Measurements from ENCODE around the gene GMCL2. TPM values are rescaled to one million over a fixed set of nuclear protein-coding genes. Genes with fewer than 3 reads are reported as not detected.

The GMCL2 gene
- total RNA-seq, 2 donors from 2014 or later: not detected

GRCh38 chr5:178143246-178143645 is 43.9 kb downstream of the GMCL2 start:
- Mint-ChIP-seq H3K36me3 (ENCODE audit: low read depth) (peaks cover 74% of the 10 kb centered on the region), H3K4me3 (no peak overlapping the region), H3K4me1 (no peaks in the 10 kb centered on the region), H3K27ac (no peak overlapping the region), H3K27me3 (ENCODE audit: insufficient read depth) (no peaks in the 10 kb centered on the region), H3K9me3 (no peaks in the 10 kb centered on the region)
- Histone ChIP-seq H3K9ac (ENCODE audit: extremely low read depth, low read length, poor library complexity, severe bottlenecking) (no peak overlapping the region), H3K4me3 (ENCODE audit: low read length) (no peak overlapping the region), H3K9me3 (ENCODE audit: control insufficient read depth, low read length) (no peaks in the 10 kb centered on the region), H3K27ac (ENCODE audit: low read depth, low read length) (no peak overlapping the region), H3K4me1 (ENCODE audit: control insufficient read depth, insufficient read depth, low read length) (no peaks in the 10 kb centered on the region), H3K27me3 (ENCODE audit: control insufficient read depth, insufficient read depth, low read length, poor library complexity, severe bottlenecking) (no peaks in the 10 kb centered on the region), H3K36me3 (ENCODE audit: control insufficient read depth, insufficient read depth, low read length) (peaks cover 55% of the 10 kb centered on the region)
- WGBS, 2 experiments (ENCODE audit: insufficient coverage in 1 of 2, insufficient read length in 1 of 2): 92 to 100% methylated on average over 2 to 6 of the region's 6 CpGs
- TF ChIP-seq, protein P1, sequence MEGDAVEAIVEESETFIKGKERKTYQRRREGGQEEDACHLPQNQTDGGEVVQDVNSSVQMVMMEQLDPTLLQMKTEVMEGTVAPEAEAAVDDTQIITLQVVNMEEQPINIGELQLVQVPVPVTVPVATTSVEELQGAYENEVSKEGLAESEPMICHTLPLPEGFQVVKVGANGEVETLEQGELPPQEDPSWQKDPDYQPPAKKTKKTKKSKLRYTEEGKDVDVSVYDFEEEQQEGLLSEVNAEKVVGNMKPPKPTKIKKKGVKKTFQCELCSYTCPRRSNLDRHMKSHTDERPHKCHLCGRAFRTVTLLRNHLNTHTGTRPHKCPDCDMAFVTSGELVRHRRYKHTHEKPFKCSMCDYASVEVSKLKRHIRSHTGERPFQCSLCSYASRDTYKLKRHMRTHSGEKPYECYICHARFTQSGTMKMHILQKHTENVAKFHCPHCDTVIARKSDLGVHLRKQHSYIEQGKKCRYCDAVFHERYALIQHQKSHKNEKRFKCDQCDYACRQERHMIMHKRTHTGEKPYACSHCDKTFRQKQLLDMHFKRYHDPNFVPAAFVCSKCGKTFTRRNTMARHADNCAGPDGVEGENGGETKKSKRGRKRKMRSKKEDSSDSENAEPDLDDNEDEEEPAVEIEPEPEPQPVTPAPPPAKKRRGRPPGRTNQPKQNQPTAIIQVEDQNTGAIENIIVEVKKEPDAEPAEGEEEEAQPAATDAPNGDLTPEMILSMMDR (conservative IDR thresholded peaks at IDR 0.05): no peak
- DNase-seq: no peak

DNA sequence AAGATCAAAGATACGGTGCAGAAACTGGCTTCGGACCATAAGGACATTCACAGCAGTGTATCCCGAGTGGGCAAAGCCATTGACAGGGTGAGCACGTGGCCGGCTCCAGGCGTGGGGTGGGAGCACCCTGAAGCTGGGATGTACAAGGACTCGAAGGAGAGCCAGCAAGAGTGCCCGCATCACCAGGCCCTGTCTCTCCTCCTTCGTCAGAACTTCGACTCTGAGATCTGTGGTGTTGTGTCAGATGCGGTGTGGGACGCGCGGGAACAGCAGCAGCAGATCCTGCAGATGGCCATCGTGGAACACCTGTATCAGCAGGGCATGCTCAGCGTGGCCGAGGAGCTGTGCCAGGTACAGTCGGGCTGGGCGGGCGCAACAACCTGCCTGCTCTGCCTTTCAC is 44.5 kb downstream of the GMCL2 start:
- no peaks in the 10 kb centered on the region for H3K27me3 ChIP-seq (ENCODE audit: control insufficient read depth, insufficient read depth, low read length, poor library complexity, severe bottlenecking)
- H3K9me3 ChIP-seq (ENCODE audit: control insufficient read depth, low read length): no peaks in the 10 kb centered on the region
- Mint-ChIP-seq H3K36me3 (ENCODE audit: low read depth) (peaks cover 69% of the 10 kb centered on the region), H3K27ac (no peak overlapping the region), H3K27me3 (ENCODE audit: insufficient read depth) (no peaks in the 10 kb centered on the region), H3K4me1 (no peaks in the 10 kb centered on the region), H3K9me3 (no peaks in the 10 kb centered on the region), H3K4me3 (no peak overlapping the region)
- no peak overlapping the region for H3K9ac ChIP-seq (ENCODE audit: extremely low read depth, low read length, poor library complexity, severe bottlenecking)
- peaks cover 49% of the 10 kb centered on the region for H3K36me3 ChIP-seq (ENCODE audit: control insufficient read depth, insufficient read depth, low read length)
- no peak overlapping the region for H3K4me3 ChIP-seq (ENCODE audit: low read length)
- TF ChIP-seq, protein P1 (conservative IDR thresholded peaks at IDR 0.05): no peak
- no peaks in the 10 kb centered on the region for H3K4me1 ChIP-seq (ENCODE audit: control insufficient read depth, insufficient read depth, low read length)
- WGBS, 2 experiments (ENCODE audit: insufficient coverage in 1 of 2, insufficient read length in 1 of 2): 96 to 98% methylated on average over 18 to 20 of the region's 20 CpGs
- no peak overlapping the region for H3K27ac ChIP-seq (ENCODE audit: low read depth, low read length)
- DNase-seq: no peak

GRCh38 chr5:178141550-178141949 is 45.6 kb downstream of the GMCL2 start:
- TF ChIP-seq, protein P1 (conservative IDR thresholded peaks at IDR 0.05): no peak
- Mint-ChIP-seq H3K27me3 (ENCODE audit: insufficient read depth) (no peaks in the 10 kb centered on the region), H3K4me1 (no peaks in the 10 kb centered on the region), H3K9me3 (no peaks in the 10 kb centered on the region), H3K4me3 (no peak overlapping the region), H3K36me3 (ENCODE audit: low read depth) (peaks cover 60% of the 10 kb centered on the region), H3K27ac (no peak overlapping the region)
- no peak overlapping the region for H3K4me3 ChIP-seq (ENCODE audit: low read length)
- H3K9me3 ChIP-seq (ENCODE audit: control insufficient read depth, low read length): no peaks in the 10 kb centered on the region
- WGBS, 2 experiments (ENCODE audit: insufficient coverage in 1 of 2, insufficient read length in 1 of 2): 85 to 96% methylated on average over 4 of the region's 4 CpGs
- no peaks in the 10 kb centered on the region for H3K4me1 ChIP-seq (ENCODE audit: control insufficient read depth, insufficient read depth, low read length)
- peaks cover 40% of the 10 kb centered on the region for H3K36me3 ChIP-seq (ENCODE audit: control insufficient read depth, insufficient read depth, low read length)
- no peak for DNase-seq
- H3K9ac ChIP-seq (ENCODE audit: extremely low read depth, low read length, poor library complexity, severe bottlenecking): no peak overlapping the region
- H3K27me3 ChIP-seq (ENCODE audit: control insufficient read depth, insufficient read depth, low read length, poor library complexity, severe bottlenecking): no peaks in the 10 kb centered on the region
- H3K27ac ChIP-seq (ENCODE audit: low read depth, low read length): no peak overlapping the region
